IMR-90 (cell line): ENCODE measurements around the gene KCNJ6. TPM values are rescaled to one million over a fixed set of nuclear protein-coding genes. Genes with fewer than 3 reads are reported as not detected.

Experiments
- ATAC-seq: fragments of 200-7000 bp; cut with Tn5 transposase; 2 replicates; pipeline ENCODE4 v1.9.1; 2020; ENCODE audit warnings: low read depth, mild to moderate bottlenecking, moderate library complexity
- BruUV-seq: library from RNA; stranded (reverse); fragments of 400-500 nt; replicated peaks from 2 replicates; lab custom pipeline; 2021; lab: Mats Ljungman, UMichigan
- CTCF ChIA-PET: fragments of 300-600 bp; formaldehyde crosslinking; extraction: SDS; loops from one replicate; lab custom pipeline; 2021; ENCODE audit warnings: antibody characterized with exemption; lab: Yijun Ruan, JAX
- POLR2A ChIA-PET: fragments of 300-600 bp; sonication (Branson Sonifier 250); formaldehyde crosslinking; loops from one replicate; lab custom pipeline; 2022; ENCODE audit warnings: antibody characterized with exemption; ENCODE audit not compliant: unreplicated experiment; lab: Charles Lee
- DNase-seq: peaks from one replicate; pipeline ENCODE4 v3.0.0; 2013
- H2AFZ ChIP-seq: replicated peaks from 2 replicates; pipeline ENCODE3; 2013; ENCODE audit warnings: low read length, mild to moderate bottlenecking; ENCODE audit not compliant: poor library complexity
- H2AK5ac ChIP-seq: 2 replicates; pipeline ENCODE4 v1.6.1; 2013; ENCODE audit warnings: low read depth, low read length, inconsistent platforms
- H2AK9ac ChIP-seq: replicated peaks from 2 replicates; pipeline ENCODE3; 2013; ENCODE audit warnings: mild to moderate bottlenecking, low read depth, low read length, moderate library complexity; ENCODE audit not compliant: poor library complexity
- H2BK120ac ChIP-seq: 2 replicates; pipeline ENCODE4 v1.6.1; 2013; ENCODE audit warnings: low read depth, low read length, inconsistent platforms
- H2BK15ac ChIP-seq: 3 replicates; pipeline ENCODE4 v1.6.1; 2013; ENCODE audit warnings: low read depth, low read length, inconsistent platforms
- H2BK20ac ChIP-seq: 2 replicates; pipeline ENCODE4 v1.6.1; 2013; ENCODE audit warnings: low read depth, mild to moderate bottlenecking, inconsistent platforms, low read length, moderate library complexity
- H2BK5ac ChIP-seq: 2 replicates; pipeline ENCODE4 v1.6.1; 2013; ENCODE audit warnings: mild to moderate bottlenecking, low read depth, low read length, inconsistent platforms; ENCODE audit not compliant: poor library complexity, severe bottlenecking
- H3K14ac ChIP-seq: replicated peaks from 2 replicates; pipeline ENCODE4 v1.6.1; 2013; ENCODE audit warnings: low read depth, low read length, inconsistent platforms
- H3K18ac ChIP-seq: 2 replicates; pipeline ENCODE4 v1.6.1; 2013; ENCODE audit warnings: low read depth, low read length, control low read depth
- H3K23ac ChIP-seq: 2 replicates; pipeline ENCODE4 v1.6.1; 2013; ENCODE audit warnings: low read depth, low read length, inconsistent platforms
- H3K27ac ChIP-seq: 2 replicates; pipeline ENCODE4 v1.5.1; 2013; ENCODE audit warnings: mild to moderate bottlenecking, control low read depth, low read length; ENCODE audit not compliant: insufficient read depth
- H3K27me3 ChIP-seq: 2 replicates; pipeline ENCODE4 v1.6.1; 2013; ENCODE audit warnings: low read length; ENCODE audit not compliant: control insufficient read depth, insufficient read depth
- H3K36me3 ChIP-seq: 2 replicates; pipeline ENCODE4 v1.6.1; 2013; ENCODE audit warnings: low read length, mixed read lengths; ENCODE audit not compliant: control insufficient read depth, insufficient read depth
- H3K4ac ChIP-seq: 2 replicates; pipeline ENCODE4 v1.6.1; 2013; ENCODE audit warnings: low read depth, low read length, inconsistent platforms
- H3K4me1 ChIP-seq: 2 replicates; pipeline ENCODE4 v1.6.1; 2013; ENCODE audit warnings: low read length, mixed read lengths; ENCODE audit not compliant: control insufficient read depth, insufficient read depth
- H3K4me2 ChIP-seq: 2 replicates; pipeline ENCODE4 v1.6.1; 2013; ENCODE audit warnings: low read depth, mild to moderate bottlenecking, control low read depth, low read length, moderate library complexity
- H3K4me3 ChIP-seq: 2 replicates; pipeline ENCODE4 v1.5.1; 2013; ENCODE audit warnings: low read depth, mild to moderate bottlenecking, control low read depth, low read length, moderate library complexity; ENCODE audit not compliant: insufficient read depth
- H3K56ac ChIP-seq: 2 replicates; pipeline ENCODE4 v1.6.1; 2013; ENCODE audit warnings: low read length, inconsistent platforms; ENCODE audit not compliant: insufficient read depth; ENCODE audit errors: extremely low read depth
- H3K79me1 ChIP-seq, 2 experiments: 2 replicates each; pipeline ENCODE4 v1.6.1; 2013; ENCODE audit warnings: low read length in 2 of 2, inconsistent platforms in 1 of 2, low read depth in 1 of 2
- H3K9ac ChIP-seq: 2 replicates; pipeline ENCODE4 v1.6.1; 2013; ENCODE audit warnings: low read depth, low read length, control low read depth
- H3K9me1 ChIP-seq: 2 replicates; pipeline ENCODE4 v1.6.1; 2013; ENCODE audit warnings: low read length, inconsistent platforms; ENCODE audit not compliant: insufficient read depth
- H3K9me3 ChIP-seq: 2 replicates; pipeline ENCODE4 v1.6.1; 2013; ENCODE audit warnings: low read length; ENCODE audit not compliant: control insufficient read depth, insufficient read depth
- H4K20me1 ChIP-seq: 2 replicates; pipeline ENCODE4 v1.6.1; 2013; ENCODE audit warnings: low read length, inconsistent platforms; ENCODE audit not compliant: insufficient read depth
- H4K5ac ChIP-seq: 2 replicates; pipeline ENCODE4 v1.6.1; 2013; ENCODE audit warnings: mild to moderate bottlenecking, low read depth, low read length, control low read depth
- H4K8ac ChIP-seq, 2 experiments: 2 replicates each; pipeline ENCODE4 v1.6.1; 2013; ENCODE audit warnings: low read depth in 2 of 2, low read length in 2 of 2, control low read depth in 1 of 2, inconsistent platforms in 1 of 2
- H4K91ac ChIP-seq: 2 replicates; pipeline ENCODE4 v1.6.1; 2013; ENCODE audit warnings: low read depth, low read length, inconsistent platforms; ENCODE audit not compliant: insufficient read depth
- BHLHE40 ChIP-seq: fragments of 150-350 bp; IDR thresholded peaks from 2 replicates; pipeline ENCODE4 v1.6.1; 2016; ENCODE audit warnings: mild to moderate bottlenecking, low read depth, low read length
- CEBPB ChIP-seq: IDR thresholded peaks from 2 replicates; pipeline ENCODE4 v1.6.1; 2012; ENCODE audit warnings: low read depth, low read length, improper control_type of control experiment
- CHD1 ChIP-seq: IDR thresholded peaks from 2 replicates; pipeline ENCODE4 v1.6.1; 2012; ENCODE audit warnings: low read depth, low read length, improper control_type of control experiment
- CTCF ChIP-seq: conservative IDR thresholded peaks from 2 replicates; pipeline ENCODE4 v1.5.1; 2012; ENCODE audit warnings: mild to moderate bottlenecking, low read depth, low read length, improper control_type of control experiment
- ELK1 ChIP-seq: fragments of 150-350 bp; IDR thresholded peaks from 2 replicates; pipeline ENCODE4 v1.6.1; 2016; ENCODE audit warnings: low read depth, mild to moderate bottlenecking, low read length, moderate library complexity, borderline replicate concordance
- FOS ChIP-seq: fragments of 150-350 bp; IDR thresholded peaks from 2 replicates; pipeline ENCODE4 v1.6.1; 2016; ENCODE audit warnings: low read depth, low read length
- MAFK ChIP-seq: IDR thresholded peaks from 2 replicates; pipeline ENCODE4 v1.6.1; 2012; ENCODE audit warnings: low read depth, low read length, improper control_type of control experiment
- MAZ ChIP-seq: IDR thresholded peaks from 2 replicates; pipeline ENCODE4 v1.6.1; 2012; ENCODE audit warnings: low read depth, mild to moderate bottlenecking, low read length, improper control_type of control experiment, moderate library complexity, borderline replicate concordance
- MXI1 ChIP-seq: IDR thresholded peaks from 2 replicates; pipeline ENCODE4 v1.6.1; 2012; ENCODE audit warnings: low read depth, mild to moderate bottlenecking, low read length, moderate library complexity, borderline replicate concordance
- NFE2L2 ChIP-seq: fragments of 150-350 bp; IDR thresholded peaks from 2 replicates; pipeline ENCODE4 v1.6.1; 2016; ENCODE audit warnings: low read depth, mild to moderate bottlenecking, low read length
- POLR2A ChIP-seq: IDR thresholded peaks from 2 replicates; pipeline ENCODE4 v1.6.1; 2012; ENCODE audit warnings: mild to moderate bottlenecking, low read depth, low read length
- RAD21 ChIP-seq: IDR thresholded peaks from 2 replicates; pipeline ENCODE4 v1.6.1; 2012; ENCODE audit warnings: low read length, improper control_type of control experiment
- RCOR1 ChIP-seq: IDR thresholded peaks from 2 replicates; pipeline ENCODE4 v1.6.1; 2012; ENCODE audit warnings: mild to moderate bottlenecking, low read length, improper control_type of control experiment; ENCODE audit not compliant: insufficient replicate concordance
- RFX5 ChIP-seq: IDR thresholded peaks from 2 replicates; pipeline ENCODE4 v1.8.0; 2012; ENCODE audit warnings: low read depth, mild to moderate bottlenecking, low read length, moderate library complexity
- SMC3 ChIP-seq: fragments of 150-350 bp; IDR thresholded peaks from 2 replicates; pipeline ENCODE4 v1.6.1; 2016; ENCODE audit warnings: low read depth, mild to moderate bottlenecking, antibody characterized with exemption, low read length, moderate library complexity
- USF2 ChIP-seq: fragments of 150-350 bp; IDR thresholded peaks from 2 replicates; pipeline ENCODE4 v1.6.1; 2017; ENCODE audit warnings: mild to moderate bottlenecking, antibody characterized with exemption, low read length, low read depth
- WGBS, 2 experiments: methylation state at CpG; one replicate each; pipeline versions ENCODE4 v1.1.5 to v1.1.7; 2013; ENCODE audit warnings: missing lambda C conversion rate in 2 of 2; ENCODE audit not compliant: insufficient read length in 1 of 2; ENCODE audit errors: extremely low coverage in 2 of 2; 5-methylcytosine and 5-hydroxymethylcytosine counted together
- dilution Hi-C: fragments of 300-500 bp; cut with HindIII; formaldehyde crosslinking; loops from one replicate; pipeline ENCODE4 v1.14.3; 2018; ENCODE audit warnings: low sequenced_read_pairs; ENCODE audit not compliant: unreplicated experiment
- in situ Hi-C: fragments of 300-500 bp; cut with MboI; formaldehyde crosslinking; loops from 3 replicates; pipeline ENCODE4 v1.14.3; 2019; ENCODE audit warnings: low sequenced_read_pairs, inconsistent platforms, mixed read lengths
- intact Hi-C: fragments of 100-400 bp; cut with micrococcal nuclease; formaldehyde crosslinking; loops from 2 replicates; pipeline ENCODE4 v1.10.0; 2022
- polyA plus RNA-seq, 3 experiments: library from polyadenylated mRNA; depleted of rRNA; stranded (reverse); fragments of >200 nt; gene quantifications; 2 replicates each; pipeline ENCODE4 v1.2.3, GENCODE V29; 2012; ENCODE audit warnings: low replicate concordance in 1 of 3
- total RNA-seq: library from RNA; depleted of rRNA; stranded (reverse); fragments of >200 nt; gene quantifications from 2 replicates; pipeline ENCODE4 v1.2.3, GENCODE V29; 2012

KCNJ6 gene
- total and polyA plus RNA-seq, 2 of the 4 experiments (the other 2 are of a cell fraction): under 0.01 to 0.02 TPM

DNA sequence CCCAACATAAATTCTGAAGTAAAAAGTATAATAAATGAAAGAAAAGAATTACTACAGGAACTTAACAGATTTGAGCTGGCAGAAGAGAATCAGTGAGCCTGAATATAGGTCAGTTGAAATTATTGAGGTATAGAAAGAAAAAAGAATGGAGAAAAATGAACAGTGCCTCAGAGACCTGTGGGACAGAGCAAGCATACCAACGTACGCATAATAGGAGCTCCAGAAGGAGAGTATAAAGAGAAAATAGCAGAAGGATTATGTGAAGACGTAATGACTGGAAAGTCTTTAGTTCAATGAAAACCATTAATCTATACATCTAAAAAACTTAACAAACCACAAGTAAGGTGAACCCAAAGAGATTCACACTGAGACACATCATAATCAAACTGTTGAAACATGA is 287.9 kb downstream of the KCNJ6 start:
- Histone ChIP-seq H2AK9ac (no peak overlapping the region), H4K5ac (no peak overlapping the region), H2AK5ac (no peak overlapping the region), H3K9ac (no peak overlapping the region), H3K4me3 (no peak overlapping the region), H4K8ac (no peak overlapping the region), H3K27me3 (peaks cover 15% of the 10 kb centered on the region), H3K36me3 (no peaks in the 10 kb centered on the region), H3K4me1 (no peaks in the 10 kb centered on the region), H3K9me1 (no peaks in the 10 kb centered on the region), H4K20me1 (no peaks in the 10 kb centered on the region), H2BK20ac (no peak overlapping the region), H3K56ac (no peak overlapping the region), H2BK15ac (no peak overlapping the region), H3K14ac (no peak overlapping the region), H4K91ac (no peak overlapping the region), H3K27ac (no peak overlapping the region), H2AFZ (no peak overlapping the region), H3K4ac (no peak overlapping the region), H3K4me2 (no peak overlapping the region), H3K79me1 (no peaks in the 10 kb centered on the region), H3K9me3 (no peaks in the 10 kb centered on the region), H2BK5ac (no peak overlapping the region), H3K18ac (no peak overlapping the region), H3K23ac (no peak overlapping the region), H2BK120ac (no peak overlapping the region)
- dilution Hi-C loops: no loop called here
- ChIA-PET POLR2A (no interaction called here), CTCF (no interaction called here)
- in situ Hi-C loops: no loop called here
- TF ChIP-seq NFE2L2 (no peak), RCOR1 (no peak), BHLHE40 (no peak), USF2 (no peak), POLR2A (no peak), ELK1 (no peak), CTCF (no peak), MXI1 (no peak), RAD21 (no peak), RFX5 (no peak), MAZ (no peak), MAFK (no peak), SMC3 (no peak), CEBPB (no peak), FOS (no peak), CHD1 (no peak)
- intact Hi-C loops: no loop called here
- no peak for ATAC-seq
- DNase-seq: no peak
- no TSS peak for BruUV-seq
- WGBS, 2 experiments: no CpG with 5 or more reads among the region's 3 CpGs
